ENCODE results near the gene UCN3. TPM values are rescaled to one million over a fixed set of nuclear protein-coding genes. Genes with fewer than 3 reads are reported as not detected.
"Not testable (repeated sequence)": the region's sequence is repeated elsewhere in the genome, so short reads cannot be mapped to it uniquely, and the experiment has no call there.

The UCN3 gene
- total RNA-seq, 4 donors from 2014 or later = not detected

GRCh38 chr10:5402798-5403197 lies 38.0 kb downstream of the UCN3 start:
- no peak for DNase-seq
- intact Hi-C loops (cut with DNase I) = no loop called here
- peaks cover 0 to 10% (median 0%) of the 10 kb centered on the region in 3 donors for H3K4me1 ChIP-seq
- H3K9me3 ChIP-seq = no peaks in the 10 kb centered on the region
- peaks cover 0 to 2% (median 0%) of the 10 kb centered on the region in 4 donors for H3K27me3 ChIP-seq
- H3K27ac ChIP-seq = no peak overlapping the region
- H3K36me3 ChIP-seq = no peaks in the 10 kb centered on the region
- no peak overlapping the region for H3K4me3 ChIP-seq
- TF ChIP-seq, protein P1, sequence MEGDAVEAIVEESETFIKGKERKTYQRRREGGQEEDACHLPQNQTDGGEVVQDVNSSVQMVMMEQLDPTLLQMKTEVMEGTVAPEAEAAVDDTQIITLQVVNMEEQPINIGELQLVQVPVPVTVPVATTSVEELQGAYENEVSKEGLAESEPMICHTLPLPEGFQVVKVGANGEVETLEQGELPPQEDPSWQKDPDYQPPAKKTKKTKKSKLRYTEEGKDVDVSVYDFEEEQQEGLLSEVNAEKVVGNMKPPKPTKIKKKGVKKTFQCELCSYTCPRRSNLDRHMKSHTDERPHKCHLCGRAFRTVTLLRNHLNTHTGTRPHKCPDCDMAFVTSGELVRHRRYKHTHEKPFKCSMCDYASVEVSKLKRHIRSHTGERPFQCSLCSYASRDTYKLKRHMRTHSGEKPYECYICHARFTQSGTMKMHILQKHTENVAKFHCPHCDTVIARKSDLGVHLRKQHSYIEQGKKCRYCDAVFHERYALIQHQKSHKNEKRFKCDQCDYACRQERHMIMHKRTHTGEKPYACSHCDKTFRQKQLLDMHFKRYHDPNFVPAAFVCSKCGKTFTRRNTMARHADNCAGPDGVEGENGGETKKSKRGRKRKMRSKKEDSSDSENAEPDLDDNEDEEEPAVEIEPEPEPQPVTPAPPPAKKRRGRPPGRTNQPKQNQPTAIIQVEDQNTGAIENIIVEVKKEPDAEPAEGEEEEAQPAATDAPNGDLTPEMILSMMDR (IDR thresholded peaks at IDR 0.05) = no peak
- no peak for TF ChIP-seq POLR2A (IDR thresholded peaks at IDR 0.05)
- 74 to 84% methylated on average over 3 of the region's 3 CpGs for WGBS, 2 donors

DNA sequence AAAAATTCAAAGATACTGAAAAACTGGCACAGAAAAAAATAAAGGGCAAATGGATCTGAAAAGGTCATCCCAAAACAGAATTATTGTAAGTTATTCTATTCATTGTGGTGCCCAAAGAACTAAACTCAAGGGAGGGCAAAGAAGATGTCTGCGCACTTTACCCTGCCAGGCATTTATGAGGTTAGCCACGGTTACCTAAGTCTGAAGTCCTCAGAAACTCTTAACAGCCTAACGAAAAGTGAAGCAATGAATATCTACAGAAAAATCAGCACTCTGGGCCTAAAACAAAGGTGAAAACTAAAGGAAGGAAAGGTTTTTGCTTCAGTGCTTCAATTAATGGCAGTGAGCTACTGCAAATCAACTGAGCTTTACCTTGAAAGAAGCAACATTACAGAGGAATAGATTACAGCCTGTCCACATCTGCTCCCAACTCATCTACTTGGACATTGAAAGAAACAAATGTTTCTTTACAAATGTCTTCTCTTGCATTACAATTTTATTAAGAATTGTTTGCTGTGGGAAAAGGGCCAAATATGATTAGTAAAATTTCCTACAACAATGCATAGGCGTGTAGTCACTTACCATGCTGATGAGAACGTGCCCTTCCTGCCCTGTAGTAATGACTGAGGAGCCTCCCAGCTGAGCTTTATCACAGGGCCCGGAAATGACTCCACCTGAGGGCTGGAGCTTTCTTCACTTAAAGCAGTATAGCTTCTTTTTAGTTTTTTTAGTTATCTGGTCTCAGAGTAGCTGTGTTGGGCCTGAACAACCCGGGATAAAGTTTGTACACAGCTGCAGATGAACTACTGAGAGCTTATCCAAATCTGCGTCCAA lies 39.7 kb downstream of the UCN3 start, which contains the start of gene TUBAL3:
TSS of gene TUBAL3 (minus strand) at position 621 of the 834 bp plus-strand sequence. CDS start at position 585, 36 bp downstream.
- H3K36me3 ChIP-seq = no peaks in the 10 kb centered on the region
- intact Hi-C loops (cut with DNase I) = no loop called here
- TF ChIP-seq, protein P1 (IDR thresholded peaks at IDR 0.05) = no peak
- TF ChIP-seq POLR2A (IDR thresholded peaks at IDR 0.05) = no peak
- peak within 1 kb of the TSS in 2 of 4 donors; percentile 33 to 59 for H3K27ac ChIP-seq
- H3K4me3 ChIP-seq = no peak within 1 kb of the TSS
- H3K9me3 ChIP-seq = no peaks in the 10 kb centered on the region
- H3K27me3 ChIP-seq = peaks cover 0 to 2% (median 0%) of the 10 kb centered on the region in 4 donors
- 54 to 67% methylated on average over 8 of the region's 8 CpGs for WGBS, 2 donors
- H3K4me1 ChIP-seq = peaks cover 0 to 10% (median 0%) of the 10 kb centered on the region in 3 donors
- DNase-seq = no peak

- H3K9me3 ChIP-seq = no peaks in the 10 kb centered on the region
- H3K27ac ChIP-seq = no peak overlapping the region
- H3K27me3 ChIP-seq = peaks cover 0 to 13% (median 0%) of the 10 kb centered on the region in 4 donors
- DNase-seq = no peak
- no peak for TF ChIP-seq POLR2A (IDR thresholded peaks at IDR 0.05)
- TF ChIP-seq, protein P1 (IDR thresholded peaks at IDR 0.05) = no peak
- H3K4me3 ChIP-seq = no peak overlapping the region
- H3K36me3 ChIP-seq = no peaks in the 10 kb centered on the region
- peaks cover 0 to 11% (median 0%) of the 10 kb centered on the region in 3 donors for H3K4me1 ChIP-seq
- 59 to 79% methylated on average over 1 of the region's 1 CpG for WGBS, 2 donors
- intact Hi-C loops (cut with DNase I) = no loop called here
These were observed 42.2 kb downstream of the UCN3 start for GRCh38 chr10:5406918-5407317.

- H3K9me3 ChIP-seq; intact Hi-C loops (cut with DNase I); H3K4me3 ChIP-seq; H3K36me3 ChIP-seq; DNase-seq; H3K27ac ChIP-seq: not testable (repeated sequence)
- Histone ChIP-seq H3K27me3 (peaks cover 0 to 13% (median 0%) of the 10 kb centered on the region in 4 donors), H3K4me1 (peaks cover 0 to 17% (median 0%) of the 10 kb centered on the region in 3 donors)
These were observed 46.0 kb downstream of the UCN3 start for GRCh38 chr10:5410787-5411186.

- H3K4me3 ChIP-seq = peak overlapping the region in 3 of 4 donors; percentile 78 to 83 (median 83)
- intact Hi-C loops (cut with DNase I) = no loop called here
- DNase-seq = no peak
These were observed 47.1 kb downstream of the UCN3 start for GRCh38 chr10:5411941-5412276.

More at GRCh38 chr10:5411941-5412276, 47.1 kb downstream of the UCN3 start:
- H3K4me1 ChIP-seq = peaks cover 0 to 17% (median 0%) of the 10 kb centered on the region in 3 donors
- 26 to 31% methylated on average over 3 of the region's 3 CpGs for WGBS, 2 donors
- no peak overlapping the region for H3K27ac ChIP-seq
- H3K36me3 ChIP-seq = no peaks in the 10 kb centered on the region
- TF ChIP-seq, protein P1 (IDR thresholded peaks at IDR 0.05) = no peak
- no peak for TF ChIP-seq POLR2A (IDR thresholded peaks at IDR 0.05)
- H3K9me3 ChIP-seq = no peaks in the 10 kb centered on the region
- peaks cover 0 to 13% (median 0%) of the 10 kb centered on the region in 4 donors for H3K27me3 ChIP-seq

Data from esophagus squamous epithelium (tissue), 5 donors.